GM12878 (cell line): ENCODE results near the gene PLEKHA6. TPM values are rescaled to one million over a fixed set of nuclear protein-coding genes. Genes with fewer than 3 reads are reported as not detected.

Source experiments
- ATAC-seq: fragments of 200-7000 bp; cut with Tn5 transposase; 3 replicates; pipeline ENCODE4 v1.9.1; 2020; ENCODE audit warnings: mild to moderate bottlenecking, moderate library complexity
- BruUV-seq: library from RNA; stranded (reverse); fragments of 400-500 nt; replicated peaks from 2 replicates; lab custom pipeline; 2021; lab: Mats Ljungman, UMichigan
- CTCF ChIA-PET: fragments of 300-600 bp; sonication (Branson Sonifier 250); formaldehyde crosslinking; extraction: SDS; loops from one replicate; lab custom pipeline; 2021; ENCODE audit warnings: inconsistent platforms; lab: Yijun Ruan, JAX
- POLR2A ChIA-PET: fragments of 350-600 bp; formaldehyde crosslinking; extraction: SDS; loops from one replicate; lab custom pipeline; 2021; ENCODE audit warnings: inconsistent platforms; lab: Charles Lee
- RAD21 ChIA-PET: fragments of 300-600 bp; sonication (Branson Sonifier 250); formaldehyde crosslinking; loops from one replicate; lab custom pipeline; 2023; ENCODE audit warnings: antibody characterized with exemption; ENCODE audit not compliant: unreplicated experiment; lab: Charles Lee
- SMC1A ChIA-PET: fragments of 300-600 bp; sonication (Branson Sonifier 250); formaldehyde crosslinking; loops from one replicate; lab custom pipeline; 2023; ENCODE audit not compliant: unreplicated experiment, uncharacterized antibody; lab: Charles Lee
- DNase-seq: peaks from one replicate; pipeline ENCODE4 v3.0.0-alpha.2; 2011; ENCODE audit warnings: low read depth, low spot score
- FAIRE-seq: peaks from 3 replicates; lab custom pipeline; 2011; peaks lifted over from hg19 to GRCh38; lab: Jason Lieb, UNC
- H2AFZ ChIP-seq: 2 replicates; pipeline ENCODE4 v1.6.0; 2011; ENCODE audit warnings: low read depth, low read length, control low read depth; ENCODE audit not compliant: control insufficient read depth
- H3K27ac ChIP-seq: 2 replicates; pipeline ENCODE4 v1.5.1; 2011; ENCODE audit warnings: control low read depth; ENCODE audit not compliant: control insufficient read depth, insufficient read depth
- H3K27me3 ChIP-seq, 2 experiments: replicated peaks in 1 of 2; 2 replicates each; pipeline versions ENCODE4 v1.6.0 to v1.6.1; 2011; ENCODE audit warnings: low read length in 1 of 2; ENCODE audit not compliant: control insufficient read depth in 2 of 2, insufficient read depth in 2 of 2
- H3K36me3 ChIP-seq, 2 experiments: 2 replicates each; pipeline ENCODE4 v1.5.1; 2011; ENCODE audit warnings: low read length in 1 of 2; ENCODE audit not compliant: control insufficient read depth in 2 of 2, insufficient read depth in 2 of 2
- H3K4me1 ChIP-seq: 2 replicates; pipeline ENCODE4 v1.6.1; 2011; ENCODE audit warnings: mild to moderate bottlenecking, low read length, moderate library complexity, mixed read lengths; ENCODE audit not compliant: control insufficient read depth, insufficient read depth
- H3K4me2 ChIP-seq: 2 replicates; pipeline ENCODE4 v1.6.0; 2011; ENCODE audit warnings: control low read depth; ENCODE audit not compliant: control insufficient read depth, insufficient read depth
- H3K4me3 ChIP-seq: fragments of 200-600 bp; sonication (generic); 2 replicates; pipeline ENCODE4 v1.5.1; 2016
- H3K79me2 ChIP-seq: 2 replicates; pipeline ENCODE4 v1.6.0; 2011; ENCODE audit warnings: low read length; ENCODE audit not compliant: control insufficient read depth, insufficient read depth
- H3K9ac ChIP-seq: 2 replicates; pipeline ENCODE4 v1.8.0; 2011; ENCODE audit warnings: low read length, control low read depth, mixed read lengths; ENCODE audit not compliant: control insufficient read depth, insufficient read depth
- H3K9me3 ChIP-seq: replicated peaks from 3 replicates; pipeline ENCODE4 v1.5.1; 2011; ENCODE audit warnings: mild to moderate bottlenecking, low read length; ENCODE audit not compliant: control insufficient read depth, insufficient read depth
- H4K20me1 ChIP-seq: 2 replicates; pipeline ENCODE4 v1.6.0; 2011; ENCODE audit not compliant: control insufficient read depth, insufficient read depth
- BRCA1 ChIP-seq: IDR thresholded peaks from 2 replicates; pipeline ENCODE4 v1.6.1; 2011; ENCODE audit warnings: low read depth, low read length, improper control_type of control experiment
- CBX5 ChIP-seq: sonication (generic); IDR thresholded peaks from 2 replicates; pipeline ENCODE4 v1.6.1; 2016; ENCODE audit warnings: low read depth, moderate library complexity, mild to moderate bottlenecking, inconsistent platforms
- CHD1 ChIP-seq: IDR thresholded peaks from 2 replicates; pipeline ENCODE4 v1.6.1; 2012; ENCODE audit warnings: low read depth, low read length, improper control_type of control experiment
- EGR1 ChIP-seq, 2 experiments: IDR thresholded peaks; 1 replicate in 1 of 2; 2 replicates in 1 of 2; pipeline ENCODE4 v1.6.1; 2011 to 2012; ENCODE audit warnings: low read depth in 2 of 2, low read length in 2 of 2, borderline replicate concordance in 1 of 2, mild to moderate bottlenecking in 1 of 2, moderate library complexity in 1 of 2
- HCFC1 ChIP-seq: fragments of 150-350 bp; IDR thresholded peaks from 2 replicates; pipeline ENCODE4 v1.6.1; 2014; ENCODE audit warnings: low read length
- RFX5 ChIP-seq: IDR thresholded peaks from 2 replicates; pipeline ENCODE4 v1.6.1; 2011; ENCODE audit warnings: low read depth, low read length, improper control_type of control experiment
- SIX5 ChIP-seq: IDR thresholded peaks from 2 replicates; pipeline ENCODE4 v1.6.1; 2011; ENCODE audit warnings: mild to moderate bottlenecking, low read depth, low read length, moderate library complexity; ENCODE audit not compliant: severe bottlenecking
- SMC3 ChIP-seq: IDR thresholded peaks from 2 replicates; pipeline ENCODE4 v1.6.1; 2011; ENCODE audit warnings: low read length, improper control_type of control experiment, borderline replicate concordance
- SREBF2 ChIP-seq: IDR thresholded peaks from 2 replicates; pipeline ENCODE4 v1.6.1; 2012; ENCODE audit warnings: mild to moderate bottlenecking, low read length
- SRF ChIP-seq, 2 experiments: IDR thresholded peaks; 2 replicates each; pipeline ENCODE4 v1.6.1; 2011; ENCODE audit warnings: low read depth in 2 of 2, low read length in 2 of 2, mild to moderate bottlenecking in 1 of 2, moderate library complexity in 1 of 2
- TCF3 ChIP-seq: IDR thresholded peaks from 2 replicates; pipeline ENCODE4 v1.6.1; 2012; ENCODE audit warnings: low read depth, mild to moderate bottlenecking, low read length, borderline replicate concordance; ENCODE audit not compliant: insufficient read depth
- WGBS: methylation state at CpG from one replicate; pipeline ENCODE4 v1.1.6; 2016; ENCODE audit warnings: low lambda C conversion rate; ENCODE audit not compliant: insufficient replicate concordance, insufficient coverage; ENCODE audit errors: missing lambda C conversion rate; 5-methylcytosine and 5-hydroxymethylcytosine counted together
- in situ Hi-C: fragments of 300-500 bp; cut with MboI; formaldehyde crosslinking; loops from 9 replicates; pipeline ENCODE4 v1.14.3; 2018; ENCODE audit warnings: mixed read lengths
- intact Hi-C: fragments of 100-400 bp; cut with micrococcal nuclease; formaldehyde crosslinking; loops from one replicate; pipeline ENCODE4 v1.14.2; 2022; ENCODE audit not compliant: unreplicated experiment
- polyA plus RNA-seq, 11 experiments: library from polyadenylated mRNA; depleted of rRNA in 4 of 11; unstranded in 6 of 11; stranded (reverse) in 5 of 11; fragments of >200 nt; fragmentation: Nextera tagmentation in 4 of 11; fragmentation: Illumina TruSeq in 1 of 11; extraction: Ambion mirVana in 4 of 11; extraction: Trizol in 1 of 11; gene quantifications; 1 replicate in 1 of 11; 2 replicates in 10 of 11; pipeline versions ENCODE4 v1.2.1 to v1.2.3, GENCODE V29; 2011 to 2016; ENCODE audit warnings: inconsistent platforms in 2 of 11, missing spikeins in 2 of 11, low read depth in 1 of 11
- total RNA-seq, 4 experiments: library from RNA; depleted of rRNA in 3 of 4; stranded (reverse); fragments of >200 nt in 3 of 4; fragmentation: Illumina TruSeq in 1 of 4; extraction: Trizol in 1 of 4; gene quantifications; 2 replicates each; pipeline versions ENCODE4 v1.2.1 to v1.2.3, GENCODE V29; 2013 to 2021
- TF ChIP-seq, protein P1 (sequence below): IDR thresholded peaks from 2 replicates; pipeline ENCODE4 v1.6.1; 2011; ENCODE audit warnings: borderline replicate concordance, low read depth, mild to moderate bottlenecking, moderate library complexity, low read length; ENCODE audit not compliant: insufficient read depth, poor library complexity, severe bottlenecking
- TF ChIP-seq, protein P2 (sequence below): fragments of 450-650 bp; formaldehyde crosslinking; IDR thresholded peaks from 2 replicates; pipeline ENCODE4 v1.4.0; 2022; ENCODE audit warnings: mild to moderate bottlenecking, moderate library complexity
- TF ChIP-seq, protein P3 (sequence below): fragments of 450-650 bp; IDR thresholded peaks from 2 replicates; pipeline ENCODE4 v1.6.1; 2016; ENCODE audit warnings: mild to moderate bottlenecking

Gene PLEKHA6
- total and polyA plus RNA-seq, 10 of the 15 experiments (the other 5 are each of a cell fraction or from before 2014, with no cell fraction given): 0.04 to 0.81 (median 0.19) TPM; not detected in 4

DNA sequence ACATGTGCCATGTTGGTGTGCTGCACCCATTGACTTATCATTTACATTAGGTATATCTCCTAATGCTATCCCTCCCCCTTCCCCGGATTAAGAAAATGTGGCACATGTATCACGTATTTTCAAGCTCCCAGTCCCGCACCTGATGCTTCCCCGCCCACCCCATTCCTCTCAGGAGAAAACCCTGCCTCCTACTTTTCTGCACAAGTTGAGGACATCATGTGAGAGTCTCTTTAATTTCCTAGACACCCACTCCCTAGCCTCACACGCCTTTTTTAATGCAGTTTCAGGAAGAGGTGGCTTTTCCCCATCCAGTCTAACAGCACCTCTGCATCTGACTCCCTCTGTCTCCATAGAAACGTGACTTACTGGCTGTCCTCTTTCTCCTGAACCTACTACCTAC, 87.8 kb downstream of the PLEKHA6 start:
- ChIA-PET RAD21 (no interaction called here), CTCF (interaction anchor here (1.2 kb wide), 1 partner anchor 14 kb away, joined by 5 read pairs; no protein-coding TSS in a partner anchor), POLR2A (no interaction called here), SMC1A (interaction anchor here (1.3 kb wide), 1 partner anchor 10 kb away, joined by 3 read pairs; no protein-coding TSS in a partner anchor)
- Histone ChIP-seq H3K4me2 (no peak overlapping the region), H3K9ac (no peak overlapping the region), H3K79me2 (no peaks in the 10 kb centered on the region), H3K36me3 (no peaks in the 10 kb centered on the region), H3K4me1 (no peaks in the 10 kb centered on the region), H3K27me3 (peaks cover 2 to 12% of the 10 kb centered on the region in 2 experiments; a peak in 3 of 4 replicates), H3K9me3 (no peaks in the 10 kb centered on the region), H2AFZ (no peak overlapping the region), H3K4me3 (no peak overlapping the region), H4K20me1 (no peaks in the 10 kb centered on the region), H3K27ac (no peak overlapping the region)
- FAIRE-seq (no peak), DNase-seq (no peak), ATAC-seq (no peak)
- BruUV-seq: no TSS peak
- in situ Hi-C loops (no loop called here), intact Hi-C loops (no loop called here)
- 29% methylated on average over 6 of the region's 6 CpGs for WGBS
- TF ChIP-seq, protein P1, sequence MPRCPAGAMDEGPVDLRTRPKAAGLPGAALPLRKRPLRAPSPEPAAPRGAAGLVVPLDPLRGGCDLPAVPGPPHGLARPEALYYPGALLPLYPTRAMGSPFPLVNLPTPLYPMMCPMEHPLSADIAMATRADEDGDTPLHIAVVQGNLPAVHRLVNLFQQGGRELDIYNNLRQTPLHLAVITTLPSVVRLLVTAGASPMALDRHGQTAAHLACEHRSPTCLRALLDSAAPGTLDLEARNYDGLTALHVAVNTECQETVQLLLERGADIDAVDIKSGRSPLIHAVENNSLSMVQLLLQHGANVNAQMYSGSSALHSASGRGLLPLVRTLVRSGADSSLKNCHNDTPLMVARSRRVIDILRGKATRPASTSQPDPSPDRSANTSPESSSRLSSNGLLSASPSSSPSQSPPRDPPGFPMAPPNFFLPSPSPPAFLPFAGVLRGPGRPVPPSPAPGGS: no peak
- no peak for TF ChIP-seq BRCA1
- TF ChIP-seq SIX5: no peak
- TF ChIP-seq TCF3: no peak
- TF ChIP-seq CHD1: no peak
- TF ChIP-seq SRF (IDR thresholded peaks at IDR 0.05; ENCODE audit: low read depth in 2 of 2, low read length in 2 of 2): no peak
- TF ChIP-seq, protein P2, sequence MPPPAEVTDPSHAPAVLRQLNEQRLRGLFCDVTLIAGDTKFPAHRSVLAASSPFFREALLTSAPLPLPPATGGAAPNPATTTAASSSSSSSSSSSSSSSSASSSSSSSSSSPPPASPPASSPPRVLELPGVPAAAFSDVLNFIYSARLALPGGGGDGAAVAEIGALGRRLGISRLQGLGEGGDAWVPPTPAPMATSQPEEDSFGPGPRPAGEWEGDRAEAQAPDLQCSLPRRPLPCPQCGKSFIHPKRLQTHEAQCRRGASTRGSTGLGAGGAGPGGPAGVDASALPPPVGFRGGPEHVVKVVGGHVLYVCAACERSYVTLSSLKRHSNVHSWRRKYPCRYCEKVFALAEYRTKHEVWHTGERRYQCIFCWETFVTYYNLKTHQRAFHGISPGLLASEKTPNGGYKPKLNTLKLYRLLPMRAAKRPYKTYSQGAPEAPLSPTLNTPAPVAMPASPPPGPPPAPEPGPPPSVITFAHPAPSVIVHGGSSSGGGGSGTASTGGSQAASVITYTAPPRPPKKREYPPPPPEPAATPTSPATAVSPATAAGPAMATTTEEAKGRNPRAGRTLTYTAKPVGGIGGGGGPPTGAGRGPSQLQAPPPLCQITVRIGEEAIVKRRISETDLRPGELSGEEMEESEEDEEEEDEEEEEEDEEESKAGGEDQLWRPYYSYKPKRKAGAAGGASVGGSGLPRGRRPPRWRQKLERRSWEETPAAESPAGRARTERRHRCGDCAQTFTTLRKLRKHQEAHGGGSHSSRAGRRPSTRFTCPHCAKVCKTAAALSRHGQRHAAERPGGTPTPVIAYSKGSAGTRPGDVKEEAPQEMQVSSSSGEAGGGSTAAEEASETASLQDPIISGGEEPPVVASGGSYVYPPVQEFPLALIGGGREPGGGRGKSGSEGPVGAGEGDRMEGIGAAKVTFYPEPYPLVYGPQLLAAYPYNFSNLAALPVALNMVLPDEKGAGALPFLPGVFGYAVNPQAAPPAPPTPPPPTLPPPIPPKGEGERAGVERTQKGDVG (CRISPR knock-in tag): no peak
- no peak for TF ChIP-seq SMC3
- no peak for TF ChIP-seq CBX5
- TF ChIP-seq, protein P3, sequence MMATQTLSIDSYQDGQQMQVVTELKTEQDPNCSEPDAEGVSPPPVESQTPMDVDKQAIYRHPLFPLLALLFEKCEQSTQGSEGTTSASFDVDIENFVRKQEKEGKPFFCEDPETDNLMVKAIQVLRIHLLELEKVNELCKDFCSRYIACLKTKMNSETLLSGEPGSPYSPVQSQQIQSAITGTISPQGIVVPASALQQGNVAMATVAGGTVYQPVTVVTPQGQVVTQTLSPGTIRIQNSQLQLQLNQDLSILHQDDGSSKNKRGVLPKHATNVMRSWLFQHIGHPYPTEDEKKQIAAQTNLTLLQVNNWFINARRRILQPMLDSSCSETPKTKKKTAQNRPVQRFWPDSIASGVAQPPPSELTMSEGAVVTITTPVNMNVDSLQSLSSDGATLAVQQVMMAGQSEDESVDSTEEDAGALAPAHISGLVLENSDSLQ: no peak
- TF ChIP-seq SREBF2: no peak
- no peak for TF ChIP-seq EGR1 (IDR thresholded peaks at IDR 0.05; ENCODE audit: borderline replicate concordance in 1 of 2, low read depth in 2 of 2, low read length in 2 of 2)
- TF ChIP-seq HCFC1: no peak
- TF ChIP-seq RFX5: no peak
